Neural cell (in vitro differentiated cells): ENCODE data around the gene SF3B2. TPM values are rescaled to one million over a fixed set of nuclear protein-coding genes. Genes with fewer than 3 reads are reported as not detected.
"Not testable (repeated sequence)": the region's sequence is repeated elsewhere in the genome, so short reads cannot be mapped to it uniquely, and the experiment has no call there.

Source experiments
- H2AFZ ChIP-seq: fragments of 200-600, 300-800 bp; sonication (generic), shearing (Covaris generic); 2 replicates; pipeline ENCODE4 v1.6.0; 2014; ENCODE audit warnings: low read depth, mild to moderate bottlenecking, antibody characterized with exemption, low read length, moderate library complexity
- H3F3A ChIP-seq: fragments of 200-600 bp; shearing (Covaris generic); 2 replicates; pipeline ENCODE4 v1.6.1; 2016; ENCODE audit warnings: mild to moderate bottlenecking, moderate library complexity, mixed read lengths, antibody characterized with exemption, low read length; ENCODE audit not compliant: insufficient read depth, poor library complexity, severe bottlenecking
- H3K27ac ChIP-seq: fragments of 200-600, 300-800 bp; sonication (generic), shearing (Covaris generic); 2 replicates; pipeline ENCODE4 v1.5.1; 2014; ENCODE audit warnings: mild to moderate bottlenecking, low read length, moderate library complexity
- H3K27me3 ChIP-seq: fragments of 300-800, 200-600 bp; sonication (generic), shearing (Covaris generic); 2 replicates; pipeline ENCODE4 v1.6.0; 2014; ENCODE audit warnings: mild to moderate bottlenecking, low read depth, low read length, moderate library complexity; ENCODE audit not compliant: insufficient read depth
- H3K36me3 ChIP-seq: fragments of 300-800, 200-600 bp; sonication (generic), shearing (Covaris generic); 2 replicates; pipeline ENCODE4 v1.5.1; 2014; ENCODE audit warnings: mild to moderate bottlenecking, antibody characterized with exemption, low read length, moderate library complexity; ENCODE audit not compliant: insufficient read depth
- H3K4me2 ChIP-seq: fragments of 300-800, 200-600 bp; sonication (generic), shearing (Covaris generic); 2 replicates; pipeline ENCODE4 v1.6.0; 2014; ENCODE audit warnings: mild to moderate bottlenecking, low read length
- H3K4me3 ChIP-seq: fragments of 300-800, 200-600 bp; sonication (generic), shearing (Covaris generic); 2 replicates; pipeline ENCODE4 v1.5.1; 2014; ENCODE audit warnings: mild to moderate bottlenecking, low read length, moderate library complexity
- H3K79me2 ChIP-seq: fragments of 200-600 bp; shearing (Covaris generic); replicated peaks from 2 replicates; pipeline ENCODE4 v1.6.0; 2014; ENCODE audit warnings: mild to moderate bottlenecking, low read length, moderate library complexity; ENCODE audit not compliant: insufficient read depth
- H3K9ac ChIP-seq: fragments of 300-800, 200-600 bp; sonication (generic), shearing (Covaris generic); 2 replicates; pipeline ENCODE4 v1.6.1; 2016; ENCODE audit warnings: mild to moderate bottlenecking, low read length, mixed read lengths
- H3K9me2 ChIP-seq: fragments of 200-600 bp; shearing (Covaris generic); 2 replicates; pipeline ENCODE4 v1.6.1; 2016; ENCODE audit warnings: mild to moderate bottlenecking, low read length, mixed read lengths; ENCODE audit not compliant: insufficient read depth
- H3K9me3 ChIP-seq: fragments of 200-600, 300-800 bp; sonication (generic), shearing (Covaris generic); 2 replicates; pipeline ENCODE4 v1.6.1; 2016; ENCODE audit warnings: mild to moderate bottlenecking, mixed run types, low read length, moderate library complexity, mixed read lengths
- H4K20me1 ChIP-seq: fragments of 200-600 bp; shearing (Covaris generic); 2 replicates; pipeline ENCODE4 v1.6.1; 2016; ENCODE audit warnings: mild to moderate bottlenecking, mixed run types; ENCODE audit not compliant: insufficient read depth
- CTCF ChIP-seq: fragments of 450-650 bp; IDR thresholded peaks from 2 replicates; pipeline ENCODE4 v1.5.1; 2014; ENCODE audit warnings: antibody characterized with exemption, mild to moderate bottlenecking, moderate library complexity; ENCODE audit not compliant: poor library complexity, severe bottlenecking
- EP300 ChIP-seq: fragments of 450-650 bp; conservative IDR thresholded peaks from 2 replicates; pipeline ENCODE4 v1.6.1; 2014; ENCODE audit warnings: antibody characterized with exemption, mild to moderate bottlenecking, moderate library complexity; ENCODE audit not compliant: poor library complexity, severe bottlenecking
- EZH2 ChIP-seq: fragments of 200-600, 300-800 bp; shearing (Covaris generic), sonication (generic); IDR thresholded peaks from 2 replicates; pipeline ENCODE4 v1.6.1; 2014; ENCODE audit warnings: antibody characterized with exemption, low read length, borderline replicate concordance, mild to moderate bottlenecking; ENCODE audit not compliant: insufficient read depth, poor library complexity, severe bottlenecking
- MXI1 ChIP-seq: fragments of 450-650 bp; conservative IDR thresholded peaks from 2 replicates; pipeline ENCODE4 v1.6.1; 2014; ENCODE audit warnings: antibody characterized with exemption, mild to moderate bottlenecking; ENCODE audit not compliant: poor library complexity, severe bottlenecking
- POLR2AphosphoS5 ChIP-seq: IDR thresholded peaks from 2 replicates; pipeline ENCODE4 v1.6.1; 2012
- RAD21 ChIP-seq: fragments of 450-650 bp; conservative IDR thresholded peaks from 2 replicates; pipeline ENCODE4 v1.6.1; 2014; ENCODE audit warnings: antibody characterized with exemption, mild to moderate bottlenecking, moderate library complexity
- REST ChIP-seq: IDR thresholded peaks from 2 replicates; pipeline ENCODE4 v1.6.1; 2012; ENCODE audit warnings: borderline replicate concordance
- SMC3 ChIP-seq: fragments of 450-650 bp; conservative IDR thresholded peaks from 2 replicates; pipeline ENCODE4 v1.6.1; 2014; ENCODE audit warnings: antibody characterized with exemption, mild to moderate bottlenecking, moderate library complexity; ENCODE audit not compliant: poor library complexity
- TAF1 ChIP-seq: IDR thresholded peaks from 2 replicates; pipeline ENCODE4 v1.6.1; 2012; ENCODE audit warnings: low read depth
- polyA plus RNA-seq: library from polyadenylated mRNA; depleted of rRNA; stranded (reverse); fragments of >200 nt; gene quantifications from 2 replicates; pipeline ENCODE4 v1.2.3, GENCODE V29; 2014

Gene SF3B2
- polyA plus RNA-seq, 1 donor from 2014 or later = 121 TPM

GRCh38 chr11:66008095-66008467 lies 44.1 kb upstream of the SF3B2 start:
- H3K36me3 ChIP-seq = no peaks in the 10 kb centered on the region
- no peaks in the 10 kb centered on the region for H3F3A ChIP-seq
- TF ChIP-seq MXI1 (no peak), TAF1 (no peak), RAD21 (no peak), POLR2AphosphoS5 (no peak), SMC3 (no peak), REST (no peak), EP300 (no peak), CTCF (no peak), EZH2 (no peak)
- peaks cover 10% of the 10 kb centered on the region for H3K27me3 ChIP-seq
- peaks cover 5% of the 10 kb centered on the region for H3K79me2 ChIP-seq
- H2AFZ ChIP-seq = no peak overlapping the region
- no peak overlapping the region for H3K27ac ChIP-seq
- H4K20me1 ChIP-seq = no peaks in the 10 kb centered on the region
- no peaks in the 10 kb centered on the region for H3K9me3 ChIP-seq
- H3K4me3 ChIP-seq = no peak overlapping the region
- no peak overlapping the region for H3K4me2 ChIP-seq
- no peaks in the 10 kb centered on the region for H3K9me2 ChIP-seq
- no peak overlapping the region for H3K9ac ChIP-seq

GRCh38 chr11:66008468-66009101 lies 43.6 kb upstream of the SF3B2 start:
- Histone ChIP-seq H4K20me1 (no peaks in the 10 kb centered on the region), H2AFZ (no peak overlapping the region), H3K4me2 (no peak overlapping the region), H3K27ac (no peak overlapping the region), H3K79me2 (peaks cover under 1% of the 10 kb centered on the region), H3K36me3 (no peaks in the 10 kb centered on the region), H3K9me2 (no peaks in the 10 kb centered on the region), H3K4me3 (no peak overlapping the region), H3K9me3 (no peaks in the 10 kb centered on the region), H3K27me3 (peaks cover 15% of the 10 kb centered on the region), H3K9ac (no peak overlapping the region), H3F3A (no peaks in the 10 kb centered on the region)
- TF ChIP-seq POLR2AphosphoS5 = no peak
- TF ChIP-seq CTCF = no peak
- TF ChIP-seq REST = no peak
- TF ChIP-seq MXI1 = no peak
- TF ChIP-seq TAF1 = no peak
- TF ChIP-seq RAD21 = no peak
- TF ChIP-seq EZH2 = no peak
- no peak for TF ChIP-seq EP300
- TF ChIP-seq SMC3 = no peak

GRCh38 chr11:66010036-66010435 lies 42.1 kb upstream of the SF3B2 start:
- H3K36me3 ChIP-seq, H3K27ac ChIP-seq, H4K20me1 ChIP-seq, H3K4me3 ChIP-seq, H3K79me2 ChIP-seq, H3K9ac ChIP-seq, H3K9me3 ChIP-seq, H3K4me2 ChIP-seq, H3K9me2 ChIP-seq, H3F3A ChIP-seq, H2AFZ ChIP-seq: not testable (repeated sequence)
- H3K27me3 ChIP-seq = peaks cover 15% of the 10 kb centered on the region
